Measurements from ENCODE around the gene GNAI3. TPM values are rescaled to one million over a fixed set of nuclear protein-coding genes. Genes with fewer than 3 reads are reported as not detected.

Gene GNAI3
- total and polyA plus RNA-seq, 2 of the 8 experiments (the other 6 are each of a cell fraction or from before 2014, with no cell fraction given): 4.0 to 9.8 TPM

- Histone ChIP-seq H2BK20ac (ENCODE audit: low read length) (no peak overlapping the region), H3K14ac (ENCODE audit: insufficient read length) (no peak overlapping the region), H3K4me2 (ENCODE audit: insufficient read depth in 1 of 2, low read depth in 2 of 2, low read length in 2 of 2) (no peak overlapping the region), H3K9ac (replicated peaks in 1 of 4; ENCODE audit: extremely low read depth in 1 of 4, low read depth in 3 of 4, low read length in 3 of 4) (no peak overlapping the region), H3K9me3 (ENCODE audit: insufficient read depth in 2 of 2, low read depth in 1 of 2, low read length in 1 of 2) (no peaks in the 10 kb centered on the region), H4K20me1 (replicated peaks in 1 of 2; ENCODE audit: control insufficient read depth in 1 of 2, insufficient read depth in 2 of 2, low read length in 2 of 2) (no peaks in the 10 kb centered on the region), H3K4ac (replicated peaks; ENCODE audit: insufficient read length, low read depth, low read length) (no peak overlapping the region), H3K23ac (ENCODE audit: insufficient read length) (no peak overlapping the region), H4K5ac (ENCODE audit: insufficient read length, low read depth, low read length) (no peak overlapping the region), H4K91ac (replicated peaks; ENCODE audit: insufficient read length, low read length) (no peak overlapping the region), H2BK120ac (replicated peaks; ENCODE audit: low read depth, low read length) (no peak overlapping the region), H2AK5ac (ENCODE audit: low read depth, low read length) (no peak overlapping the region), H2BK5ac (ENCODE audit: low read depth, low read length) (no peak overlapping the region), H3K56ac (replicated peaks; ENCODE audit: insufficient read length, low read depth, low read length) (no peak overlapping the region), H4K8ac (ENCODE audit: extremely low read depth, insufficient read depth, low read length) (no peak overlapping the region), H3K79me2 (ENCODE audit: control insufficient read depth in 1 of 2, insufficient read depth in 2 of 2, low read length in 2 of 2) (no peaks in the 10 kb centered on the region), H2AFZ (ENCODE audit: low read length) (peak overlapping the region; percentile 10; the same call in 1 of the 2 replicates), H3K36me3 (ENCODE audit: control insufficient read depth in 2 of 4, insufficient read depth in 4 of 4, low read length in 3 of 4) (no peaks in the 10 kb centered on the region), H3K27me3 (replicated peaks in 1 of 4; ENCODE audit: control insufficient read depth in 3 of 4, extremely low read depth in 1 of 4, insufficient read depth in 3 of 4, low read length in 3 of 4) (peaks cover 0 to 2% (median 0%) of the 10 kb centered on the region in 4 experiments; a peak in 1 of 7 replicates), H3K27ac (ENCODE audit: low read depth, low read length) (no peak overlapping the region), H3K23me2 (ENCODE audit: low read depth, low read length) (no peaks in the 10 kb centered on the region; the same call in 1 of the 2 replicates), H3K18ac (ENCODE audit: extremely low read depth, low read length) (no peak overlapping the region), H3K4me3 (ENCODE audit: extremely low read depth in 1 of 4, insufficient read depth in 2 of 4, low read depth in 3 of 4, low read length in 4 of 4) (no peak overlapping the region), H3K4me1 (replicated peaks in 1 of 4; ENCODE audit: control insufficient read depth in 3 of 4, insufficient read depth in 4 of 4, low read length in 3 of 4) (peaks cover 0 to 3% (median 1%) of the 10 kb centered on the region in 4 experiments; a peak in 2 of 7 replicates), H2BK12ac (ENCODE audit: low read depth, low read length) (no peak overlapping the region), H2BK15ac (ENCODE audit: low read length) (0 out of 2 replicates have a peak overlapping the region, but pooled peaks have one; percentile 18), H3K79me1 (ENCODE audit: low read depth, low read length) (no peaks in the 10 kb centered on the region; the same call in 1 of the 2 replicates)
- ChIA-PET POLR2A (ENCODE audit: partially characterized antibody) (interaction anchor here (0.8 to 2.2 kb wide), 5 partner anchors 9 to 55 kb away, joined by 3 to 6 read pairs (median 3); partner anchors contain the start of genes ATXN7L2, CYB561D1 and GNAI3), CTCF (ENCODE audit: partially characterized antibody) (interaction anchor here (0.7 to 26.3 kb wide), 7 partner anchors 9 to 445 kb away, joined by 3 to 1755 read pairs (median 5); partner anchors contain the start of genes AHCYL1, AMIGO1, ATXN7L2 and CYB561D1)
- peak in 1 of 2 experiments; percentile 40 for DNase-seq (ENCODE audit: low read depth in 1 of 2, low spot score in 2 of 2)
- FAIRE-seq: no peak
- WGBS, 2 experiments (ENCODE audit: extremely low coverage in 1 of 2, insufficient coverage in 1 of 2, insufficient read length in 1 of 2, insufficient replicate concordance in 2 of 2, low coverage in 1 of 2, low lambda C conversion rate in 2 of 2, missing lambda C conversion rate in 1 of 2): 93% methylated on average over 9 of the region's 9 CpGs; no CpG with 5 or more reads in 1 of the 2 experiments
- TF ChIP-seq SAP30 (IDR thresholded peaks at IDR 0.05; ENCODE audit: insufficient read depth, insufficient replicate concordance, low read length) (no peak), KDM1A (IDR thresholded peaks at IDR 0.05; ENCODE audit: borderline replicate concordance, low read length) (no peak), JUN (IDR thresholded peaks at IDR 0.05; ENCODE audit: low read depth, low read length) (no peak), TBP (IDR thresholded peaks at IDR 0.05; ENCODE audit: low read depth, low read length) (no peak), SIRT6 (IDR thresholded peaks at IDR 0.05; ENCODE audit: low read length) (no peak), TEAD4 (IDR thresholded peaks at IDR 0.05; ENCODE audit: low read depth, low read length) (no peak), ZNF274 (IDR thresholded peaks at IDR 0.05; ENCODE audit: borderline replicate concordance, extremely low read depth, low read length) (no peak), RNF2 (IDR thresholded peaks at IDR 0.05; ENCODE audit: borderline replicate concordance, low read depth, low read length, missing control alignments, poor library complexity, severe bottlenecking) (no peak), E2F6 (IDR thresholded peaks at IDR 0.05) (no peak), JUND (IDR thresholded peaks at IDR 0.05; ENCODE audit: low read length) (no peak)
These were observed 9.4 kb upstream of the GNAI3 start for GRCh38 chr1:109538827-109539555.

Data from H1 (cell line).